ENCODE results near the gene ATP8A2. TPM values are rescaled to one million over a fixed set of nuclear protein-coding genes. Genes with fewer than 3 reads are reported as not detected.
A peak's percentile ranks its signal among the peaks of the same experiment; 100 is the strongest.

ATP8A2 gene
- total RNA-seq, 1 experiment from 2014 or later: 0.26 TPM

- Mint-ChIP-seq H3K36me3 (ENCODE audit: insufficient read depth, unreplicated experiment) (no peaks in the 10 kb centered on the region), H3K27me3 (ENCODE audit: insufficient read depth, unreplicated experiment) (peaks cover 11% of the 10 kb centered on the region), H3K27ac (ENCODE audit: low read depth, unreplicated experiment) (no peak overlapping the region), H3K9me3 (ENCODE audit: unreplicated experiment) (no peaks in the 10 kb centered on the region), H3K4me3 (ENCODE audit: unreplicated experiment) (no peak overlapping the region), H3K4me1 (ENCODE audit: insufficient read depth, unreplicated experiment) (peaks cover 6% of the 10 kb centered on the region)
- POLR2A ChIA-PET: interaction anchor here (0.7 to 1.6 kb wide), 6 partner anchors 12 to 492 kb away, joined by 3 to 4 read pairs (median 3); no protein-coding TSS in a partner anchor
- CTCF ChIA-PET: interaction anchor here (0.6 to 2.2 kb wide), 27 partner anchors 9 to 1170 kb away, joined by 3 to 46 read pairs (median 4); no protein-coding TSS in a partner anchor
- no TSS peak for BruUV-seq (replicated peaks)
- intact Hi-C loops (cut with micrococcal nuclease): loop anchor here (1.0 to 5.0 kb wide), 4 partner anchors 255 to 498 kb away; no protein-coding TSS in a partner anchor
- peak; percentile 91 for DNase-seq (ENCODE audit: unreplicated experiment)
- peak; percentile 93 for TF ChIP-seq CTCF (IDR thresholded peaks at IDR 0.05; ENCODE audit: unreplicated experiment)
Measured at GRCh38 chr13:25574437-25575411, 202.9 kb downstream of the ATP8A2 start.

GRCh38 chr13:25575562-25575961 lies 203.8 kb downstream of the ATP8A2 start:
- CTCF ChIA-PET: interaction anchor here (0.6 to 2.2 kb wide), 10 partner anchors 8 to 799 kb away, joined by 3 to 46 read pairs (median 10); no protein-coding TSS in a partner anchor
- no peak for DNase-seq (ENCODE audit: unreplicated experiment)
- intact Hi-C loops (cut with micrococcal nuclease): no loop called here
- TF ChIP-seq CTCF (IDR thresholded peaks at IDR 0.05; ENCODE audit: unreplicated experiment): no peak
- no peaks in the 10 kb centered on the region for H3K9me3 Mint-ChIP-seq (ENCODE audit: unreplicated experiment)
- no peaks in the 10 kb centered on the region for H3K36me3 Mint-ChIP-seq (ENCODE audit: insufficient read depth, unreplicated experiment)
- H3K4me1 Mint-ChIP-seq (ENCODE audit: insufficient read depth, unreplicated experiment): peaks cover 6% of the 10 kb centered on the region
- no peak overlapping the region for H3K27ac Mint-ChIP-seq (ENCODE audit: low read depth, unreplicated experiment)
- H3K4me3 Mint-ChIP-seq (ENCODE audit: unreplicated experiment): no peak overlapping the region
- peaks cover 11% of the 10 kb centered on the region for H3K27me3 Mint-ChIP-seq (ENCODE audit: insufficient read depth, unreplicated experiment)
- no TSS peak for BruUV-seq (replicated peaks)
- POLR2A ChIA-PET: interaction anchor here (0.7 to 1.6 kb wide), 3 partner anchors 13 to 486 kb away, joined by 3 to 4 read pairs (median 3); no protein-coding TSS in a partner anchor

DNA sequence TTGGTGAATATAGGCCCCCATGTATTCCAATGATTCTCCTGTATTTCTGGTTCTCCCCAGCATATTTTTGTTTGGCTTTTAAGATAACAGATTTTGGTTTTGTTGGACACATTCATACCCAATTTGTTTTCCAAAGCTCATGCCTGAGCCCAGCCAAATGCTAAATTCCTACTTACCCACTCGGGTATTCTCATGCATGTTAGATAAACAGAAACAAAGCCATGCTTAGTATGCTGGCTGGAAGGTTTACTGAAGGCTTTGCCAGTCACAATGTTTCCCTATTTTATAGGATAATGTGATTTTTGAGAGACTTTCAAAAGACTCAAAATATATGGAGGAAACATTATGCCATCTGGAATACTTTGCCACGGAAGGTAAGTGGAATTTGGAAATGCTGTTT lies 206.8 kb downstream of the ATP8A2 start:
- Mint-ChIP-seq H3K4me1 (ENCODE audit: insufficient read depth, unreplicated experiment) (peaks cover 6% of the 10 kb centered on the region), H3K27me3 (ENCODE audit: insufficient read depth, unreplicated experiment) (peaks cover 5% of the 10 kb centered on the region), H3K4me3 (ENCODE audit: unreplicated experiment) (no peak overlapping the region), H3K27ac (ENCODE audit: low read depth, unreplicated experiment) (no peak overlapping the region), H3K36me3 (ENCODE audit: insufficient read depth, unreplicated experiment) (no peaks in the 10 kb centered on the region), H3K9me3 (ENCODE audit: unreplicated experiment) (no peaks in the 10 kb centered on the region)
- POLR2A ChIA-PET: no interaction called here
- CTCF ChIA-PET: interaction anchor here (1.1 kb wide), 1 partner anchor 484 kb away, joined by 4 read pairs; no protein-coding TSS in a partner anchor
- no peak for DNase-seq (ENCODE audit: unreplicated experiment)
- BruUV-seq (replicated peaks): no TSS peak
- intact Hi-C loops (cut with micrococcal nuclease): no loop called here
- TF ChIP-seq CTCF (IDR thresholded peaks at IDR 0.05; ENCODE audit: unreplicated experiment): no peak

GRCh38 chr13:25579221-25579620 lies 207.4 kb downstream of the ATP8A2 start:
- BruUV-seq (replicated peaks): no TSS peak
- POLR2A ChIA-PET: interaction anchor here (0.6 kb wide), 1 partner anchor 462 kb away, joined by 3 read pairs; no protein-coding TSS in a partner anchor

More at GRCh38 chr13:25579221-25579620, 207.4 kb downstream of the ATP8A2 start:
- intact Hi-C loops (cut with micrococcal nuclease): no loop called here
- H3K27me3 Mint-ChIP-seq (ENCODE audit: insufficient read depth, unreplicated experiment): no peaks in the 10 kb centered on the region
- H3K9me3 Mint-ChIP-seq (ENCODE audit: unreplicated experiment): no peaks in the 10 kb centered on the region
- CTCF ChIA-PET: interaction anchor here (0.7 to 1.2 kb wide), 3 partner anchors 483 to 1620 kb away, joined by 3 to 8 read pairs (median 5); no protein-coding TSS in a partner anchor
- H3K4me3 Mint-ChIP-seq (ENCODE audit: unreplicated experiment): no peak overlapping the region
- H3K4me1 Mint-ChIP-seq (ENCODE audit: insufficient read depth, unreplicated experiment): peaks cover 6% of the 10 kb centered on the region
- DNase-seq (ENCODE audit: unreplicated experiment): no peak
- no peaks in the 10 kb centered on the region for H3K36me3 Mint-ChIP-seq (ENCODE audit: insufficient read depth, unreplicated experiment)
- no peak overlapping the region for H3K27ac Mint-ChIP-seq (ENCODE audit: low read depth, unreplicated experiment)
- TF ChIP-seq CTCF (IDR thresholded peaks at IDR 0.05; ENCODE audit: unreplicated experiment): no peak

Measured in MCF 10A (cell line).